GM12878 (cell line): ENCODE data around the gene MLLT3.

Experiments
- EZH2 ChIP-seq: IDR thresholded peaks from 2 replicates; pipeline ENCODE4 v1.6.1; 2012; ENCODE audit warnings: low read depth, mild to moderate bottlenecking, control low read depth, inconsistent platforms, low read length, borderline replicate concordance; ENCODE audit not compliant: control insufficient read depth
- NR2F1 ChIP-seq: fragments of 450-650 bp; conservative IDR thresholded peaks from 2 replicates; pipeline ENCODE4 v1.6.1; 2017; ENCODE audit warnings: mild to moderate bottlenecking
- POLR2A ChIP-seq: IDR thresholded peaks from 2 replicates; pipeline ENCODE4 v1.6.1; 2011; ENCODE audit warnings: low read depth, mild to moderate bottlenecking, low read length
- RBBP5 ChIP-seq: fragments of 200-600 bp; sonication (generic); conservative IDR thresholded peaks from 2 replicates; pipeline ENCODE4 v1.6.1; 2016
- TF ChIP-seq, protein P1 (sequence below): IDR thresholded peaks from 2 replicates; pipeline ENCODE4 v1.6.1; 2012; ENCODE audit warnings: low read depth, low read length, improper control_type of control experiment

DNA sequence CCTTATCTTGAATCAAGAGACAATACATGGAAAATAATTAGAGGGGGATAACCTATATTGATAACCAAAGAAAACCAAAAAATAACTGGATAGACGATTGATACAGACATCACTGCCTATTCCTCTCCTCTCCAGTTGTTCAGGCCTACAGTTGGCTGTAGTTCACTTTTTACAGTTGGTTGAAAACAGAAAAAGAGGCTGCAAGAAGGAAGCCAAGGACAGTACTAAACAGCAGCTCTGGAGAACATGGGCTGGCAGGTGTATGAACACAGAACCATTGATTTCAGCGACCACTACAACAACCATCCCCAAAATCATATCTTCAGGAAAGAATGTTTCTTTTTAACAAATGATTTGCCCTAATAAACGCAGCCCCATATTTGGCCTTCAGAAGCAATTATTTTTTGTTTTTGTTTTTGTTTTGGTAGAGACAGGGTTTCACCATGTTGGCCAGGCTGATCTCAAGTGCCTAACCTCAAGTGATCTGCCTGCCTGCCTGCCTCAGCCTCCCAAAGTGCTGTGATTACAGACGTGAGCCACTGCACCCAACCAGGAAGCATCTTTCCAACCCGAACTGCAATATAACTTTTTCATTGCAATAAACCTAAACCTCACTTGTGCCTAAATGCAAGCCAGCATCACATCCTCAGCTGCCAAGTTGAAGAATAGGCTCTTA is 64.3 kb downstream of the MLLT3 start:
- no peak for TF ChIP-seq POLR2A
- TF ChIP-seq, protein P1, sequence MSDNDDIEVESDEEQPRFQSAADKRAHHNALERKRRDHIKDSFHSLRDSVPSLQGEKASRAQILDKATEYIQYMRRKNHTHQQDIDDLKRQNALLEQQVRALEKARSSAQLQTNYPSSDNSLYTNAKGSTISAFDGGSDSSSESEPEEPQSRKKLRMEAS: no peak
- no peak for TF ChIP-seq NR2F1
- TF ChIP-seq EZH2: no peak
- TF ChIP-seq RBBP5: no peak
